GM10847 (cell line): ENCODE measurements around the gene SGPL1.

ENCODE experiments used
- POLR2A ChIP-seq: IDR thresholded peaks from 2 replicates; pipeline ENCODE4 v1.6.1; 2011; ENCODE audit not compliant: insufficient read length; ENCODE audit errors: extremely low read depth

The SGPL1 gene

GRCh38 chr10:70820976-70821750, 5.4 kb downstream of the SGPL1 start:
- TF ChIP-seq POLR2A: no peak

DNA sequence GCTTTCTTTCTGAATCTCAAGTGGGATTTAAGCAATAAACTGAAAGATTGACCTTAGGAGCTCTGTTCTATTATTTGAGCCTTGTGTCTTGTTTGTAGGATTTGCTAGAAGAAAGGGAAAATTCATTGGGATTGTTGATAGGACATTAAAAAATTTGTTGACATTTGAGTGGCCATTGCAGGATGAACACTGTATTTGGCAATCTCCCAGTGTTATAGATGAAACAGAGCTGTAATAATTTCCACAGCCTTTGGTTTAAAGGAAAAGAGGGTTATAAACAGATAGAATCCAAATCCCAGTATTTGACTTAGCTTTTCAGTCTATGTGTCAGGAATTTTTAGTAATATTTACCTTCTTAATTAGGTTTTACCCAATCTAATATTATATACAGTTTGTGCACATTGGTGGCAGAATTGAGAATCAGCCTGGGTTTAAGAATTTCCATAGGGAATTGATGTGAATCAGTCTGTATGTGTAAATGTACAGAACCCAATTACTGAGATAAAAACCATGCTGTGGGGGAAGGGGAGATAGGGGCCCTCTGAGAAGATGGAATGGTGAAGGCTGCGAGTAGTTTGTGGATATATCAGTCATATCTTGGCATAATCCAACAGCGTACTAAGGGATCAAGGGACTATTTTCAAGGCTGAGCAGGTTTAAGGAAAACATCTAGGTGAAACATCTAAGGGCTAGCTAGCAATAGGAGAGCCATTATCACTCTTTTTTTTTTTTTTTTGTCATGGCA, 6.5 kb downstream of the SGPL1 start:
- no peak for TF ChIP-seq POLR2A

DNA sequence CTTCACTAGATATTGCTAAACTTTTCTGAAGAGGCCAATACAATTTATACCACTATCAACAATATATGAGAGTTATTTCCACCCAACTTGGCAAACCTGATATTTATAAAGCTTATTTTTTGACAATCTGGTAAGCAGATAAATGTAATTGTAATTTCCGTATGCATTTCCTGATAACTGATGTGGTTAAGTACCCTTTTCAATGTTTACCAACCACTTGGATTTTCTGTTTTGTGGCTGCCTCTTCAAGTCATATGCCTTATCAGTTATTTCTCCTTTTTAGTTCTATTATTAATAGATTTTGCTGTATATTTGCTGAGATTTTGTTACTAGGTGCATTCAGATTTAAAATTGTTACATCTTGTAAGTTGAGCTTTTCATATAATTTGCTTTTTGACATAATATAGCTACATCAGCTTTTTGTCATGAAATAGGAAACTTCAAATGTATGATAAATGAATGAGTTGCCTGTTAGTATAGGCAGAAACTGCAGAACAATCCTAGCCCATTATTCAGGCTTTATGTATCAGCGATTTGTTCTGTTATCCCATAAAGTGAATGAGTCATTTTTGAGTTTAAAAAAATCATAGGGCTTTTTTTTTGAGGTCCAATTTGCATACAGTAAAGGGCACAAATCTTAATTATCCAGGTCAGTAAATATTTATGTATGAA, 11.5 kb downstream of the SGPL1 start:
- TF ChIP-seq POLR2A: no peak

DNA sequence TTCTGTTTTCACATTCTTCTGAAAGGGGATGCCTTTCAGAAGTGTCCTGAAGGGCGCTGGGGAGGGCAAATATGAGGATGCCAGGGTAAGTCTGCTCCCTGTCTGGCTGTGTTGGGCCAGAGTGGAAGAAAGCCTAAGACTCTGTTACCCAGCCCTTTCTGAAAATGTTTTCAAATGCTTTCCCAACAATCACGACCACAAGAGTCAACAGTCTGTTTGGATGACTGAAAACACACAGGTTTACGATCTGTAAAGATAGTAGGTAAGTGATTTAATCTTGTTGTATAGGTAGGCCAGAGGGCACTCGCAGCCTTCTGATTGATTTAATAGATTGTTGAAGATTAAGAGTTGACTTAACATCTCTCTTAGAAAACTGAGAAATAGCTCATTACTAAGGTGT, 13.2 kb downstream of the SGPL1 start:
- TF ChIP-seq POLR2A: no peak

DNA sequence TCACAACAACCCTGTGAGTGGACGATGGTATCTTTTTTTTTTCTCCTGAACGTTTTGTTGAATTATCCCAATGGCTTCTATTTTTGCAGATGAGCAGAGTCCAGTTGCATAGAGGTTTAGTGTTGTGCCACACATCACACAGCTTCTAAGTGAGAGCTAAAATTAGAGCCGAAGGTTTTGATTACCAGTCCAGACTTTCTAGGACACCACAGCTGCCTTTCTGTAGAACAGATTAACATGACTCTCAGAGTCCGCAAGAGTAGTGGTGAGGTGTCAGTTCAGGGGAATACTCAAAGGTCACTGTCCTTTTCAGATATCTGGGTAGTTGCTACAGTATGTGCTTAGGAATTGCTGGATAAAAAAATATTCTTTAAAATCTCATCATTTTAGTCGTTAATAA, 13.8 kb downstream of the SGPL1 start:
- TF ChIP-seq POLR2A: no peak

DNA sequence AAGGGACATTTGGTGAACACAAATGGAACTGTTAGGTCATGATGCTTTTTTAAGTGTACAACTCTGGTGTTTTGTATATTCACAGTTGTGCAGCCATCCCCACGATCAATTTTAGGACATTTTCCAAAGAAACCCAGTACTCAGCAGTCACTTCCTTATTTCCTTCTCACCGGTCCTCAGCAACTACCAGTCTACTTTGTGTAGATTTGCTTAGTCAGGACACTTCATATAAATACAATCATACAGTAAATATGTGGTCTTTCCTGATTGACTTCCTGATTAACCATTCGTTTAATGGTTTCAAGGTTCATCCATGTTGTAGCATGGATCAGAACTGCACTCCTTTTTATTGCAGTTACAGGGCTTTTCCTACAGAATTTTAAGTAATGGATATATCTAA, 14.4 kb downstream of the SGPL1 start:
- no peak for TF ChIP-seq POLR2A

DNA sequence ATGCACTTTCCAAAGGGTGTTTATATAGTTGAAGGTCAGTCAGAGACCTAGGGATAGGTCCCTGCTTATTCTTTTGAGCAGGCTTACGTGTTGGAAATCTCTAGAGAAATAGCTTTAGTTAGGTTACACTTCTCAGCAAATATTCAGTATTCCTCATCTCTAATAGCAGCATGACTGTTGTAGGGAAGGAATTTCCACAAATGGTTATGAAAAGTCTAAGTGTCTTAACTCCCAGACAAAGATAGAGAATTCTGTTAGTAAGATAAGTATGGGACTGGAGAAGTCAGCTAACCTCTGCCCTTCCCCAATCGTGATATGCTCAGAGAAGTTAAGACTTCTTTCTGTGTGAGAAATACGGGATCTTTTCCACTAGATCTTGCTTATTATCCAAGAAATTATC, 16.5 kb downstream of the SGPL1 start:
- TF ChIP-seq POLR2A: no peak

GRCh38 chr10:70832852-70833528, 17.2 kb downstream of the SGPL1 start:
- TF ChIP-seq POLR2A: no peak

GRCh38 chr10:70833601-70834000, 17.9 kb downstream of the SGPL1 start:
- no peak for TF ChIP-seq POLR2A

DNA sequence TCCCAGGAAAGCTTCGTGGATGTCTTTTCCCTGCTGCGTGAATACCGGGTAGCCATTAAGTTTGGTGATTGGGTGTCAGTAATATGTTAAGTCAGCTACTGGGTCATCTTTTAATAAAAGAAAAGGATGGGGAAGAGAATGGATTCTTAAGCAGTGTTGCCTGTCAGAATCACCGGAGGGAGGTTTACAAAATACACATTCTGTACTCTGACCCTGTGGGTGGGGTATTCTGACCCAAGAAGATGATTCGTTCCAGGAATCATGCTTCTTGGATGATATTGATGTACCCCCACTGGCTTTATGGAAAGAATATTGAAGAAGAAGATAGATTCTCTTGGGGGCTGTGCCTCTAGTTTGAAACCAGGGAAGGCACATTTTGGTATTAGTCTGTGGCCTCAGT, 18.3 kb downstream of the SGPL1 start:
- TF ChIP-seq POLR2A: no peak

DNA sequence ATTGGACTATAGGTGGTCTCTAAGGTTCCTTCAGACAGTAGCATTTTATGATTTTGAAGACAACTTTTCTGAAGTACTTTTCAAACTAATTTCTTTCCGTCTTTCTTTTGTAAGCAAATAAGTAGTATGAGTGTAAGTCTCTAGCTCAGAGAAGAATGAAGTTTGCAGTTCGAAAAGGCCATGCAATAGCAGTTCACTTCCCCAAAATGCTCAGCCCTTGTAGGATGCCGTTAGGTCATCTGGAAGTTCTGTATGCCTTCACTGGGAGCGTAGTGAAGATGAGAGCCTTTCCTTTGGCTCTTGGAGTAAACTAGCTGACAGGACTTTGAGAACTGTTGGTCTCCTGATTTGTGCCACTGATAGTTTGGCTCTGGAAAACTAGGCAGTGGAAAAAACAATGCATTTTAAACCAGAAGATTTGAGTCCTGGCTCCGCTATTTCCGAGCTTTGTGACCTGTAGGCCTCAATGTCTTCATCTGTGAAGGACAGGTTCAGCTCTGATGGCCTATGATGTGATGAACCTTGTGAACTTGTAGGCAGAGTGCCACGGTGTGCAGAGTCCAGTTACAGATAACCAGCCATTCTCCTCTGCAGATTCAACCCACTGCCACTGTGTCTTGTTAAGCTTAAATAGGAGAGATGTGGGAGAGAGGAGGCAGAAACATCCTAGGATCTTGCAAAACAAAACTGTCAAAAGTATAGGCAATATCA, 18.8 kb downstream of the SGPL1 start:
- TF ChIP-seq POLR2A: no peak

DNA sequence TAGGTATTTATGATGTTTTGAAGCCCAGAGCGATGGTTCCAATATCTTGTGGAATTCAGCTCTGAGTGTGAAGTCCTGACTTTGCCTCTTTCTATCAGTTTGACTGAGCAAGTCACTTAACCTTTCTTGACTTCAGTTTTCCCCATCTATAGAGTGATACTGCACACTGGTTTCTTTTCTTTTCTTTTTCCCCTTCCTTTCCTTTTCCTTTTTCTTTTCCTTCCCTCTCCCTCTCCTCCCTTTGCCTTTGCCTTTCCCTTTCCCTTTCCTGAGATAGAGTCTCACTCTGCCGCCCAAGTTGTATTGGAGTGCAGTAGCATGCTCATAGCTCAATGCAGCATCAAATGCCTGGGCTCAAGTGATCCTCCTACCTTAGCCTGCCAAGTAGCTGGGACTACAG, 20.6 kb downstream of the SGPL1 start:
- TF ChIP-seq POLR2A: no peak

- no peak for TF ChIP-seq POLR2A
Measured at GRCh38 chr10:70837660-70838059, 21.9 kb downstream of the SGPL1 start.

DNA sequence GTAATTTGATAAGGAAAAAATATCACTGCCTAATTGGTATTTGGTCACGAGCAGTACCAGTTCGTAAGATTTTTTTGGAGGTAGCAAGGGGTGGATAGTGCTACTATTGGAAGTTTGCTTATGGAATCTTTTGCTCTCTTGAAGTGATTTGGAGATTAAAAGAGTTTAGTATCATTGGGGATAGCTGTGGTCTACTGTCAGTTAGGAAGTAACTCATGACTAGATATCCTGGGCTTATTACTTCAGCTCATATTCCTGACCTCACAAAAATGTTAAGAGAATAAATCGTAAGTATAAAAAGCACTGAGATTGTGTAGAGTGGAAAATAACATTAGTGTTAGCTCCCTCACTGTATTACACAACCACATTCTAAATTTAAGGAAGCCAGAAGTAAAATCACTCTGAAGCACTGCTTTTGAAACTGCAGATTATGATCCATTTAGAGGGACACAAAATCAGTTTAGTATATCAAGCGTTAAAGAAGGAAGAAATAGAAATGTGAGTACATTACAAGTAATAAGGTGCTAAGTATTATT, 22.6 kb downstream of the SGPL1 start:
- TF ChIP-seq POLR2A: no peak

DNA sequence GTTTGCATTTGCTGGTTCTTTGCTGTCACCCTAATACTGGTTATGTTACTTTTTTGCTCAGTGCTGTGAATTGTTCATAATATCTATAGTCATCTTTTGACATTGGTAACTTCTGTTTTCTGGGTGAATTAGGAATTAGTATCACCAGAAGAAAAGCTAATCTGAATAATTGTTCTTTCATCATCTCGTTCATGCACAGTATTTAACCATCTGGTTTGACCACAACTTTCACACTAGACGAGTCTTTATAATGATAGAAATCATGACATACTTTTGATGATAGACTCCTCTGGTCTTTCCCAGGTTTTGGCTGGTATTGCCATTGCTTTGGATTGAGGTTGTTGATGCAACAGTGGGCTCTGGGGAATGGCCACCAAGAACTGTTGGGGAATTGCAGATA, 25.1 kb downstream of the SGPL1 start:
- no peak for TF ChIP-seq POLR2A
